ENCODE measurements around the gene TTC3. TPM values are rescaled to one million over a fixed set of nuclear protein-coding genes. Genes with fewer than 3 reads are reported as not detected.

TTC3 gene
- total and polyA plus RNA-seq, 9 of the 15 experiments (the other 6 are each of a cell fraction or from before 2014, with no cell fraction given), result 17.5 to 92.0 (median 59.5) TPM

DNA sequence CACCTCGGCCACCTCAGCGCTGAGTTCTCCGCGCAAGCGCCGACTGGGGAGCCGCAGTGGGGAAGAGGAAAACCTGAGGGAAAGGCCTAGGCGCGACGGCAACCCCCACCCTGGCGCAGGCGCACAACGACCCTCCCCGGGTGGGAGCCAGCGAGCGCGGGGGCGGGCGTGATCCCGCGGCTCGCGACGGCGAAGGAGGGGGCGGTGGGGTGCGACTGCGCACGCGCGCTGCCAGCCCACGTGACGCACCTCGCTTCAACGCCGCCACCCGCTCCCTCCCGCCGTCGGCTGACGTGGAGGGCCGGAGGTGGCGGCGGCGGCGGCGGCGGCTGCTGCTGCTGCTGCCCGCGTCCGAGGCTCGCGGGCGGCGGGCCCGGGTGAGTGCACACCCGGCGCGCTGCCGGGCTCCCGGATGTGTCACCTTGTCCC lies at the start of gene TTC3, which contains the start of gene PIGP (continued):
- TF ChIP-seq, protein P1, sequence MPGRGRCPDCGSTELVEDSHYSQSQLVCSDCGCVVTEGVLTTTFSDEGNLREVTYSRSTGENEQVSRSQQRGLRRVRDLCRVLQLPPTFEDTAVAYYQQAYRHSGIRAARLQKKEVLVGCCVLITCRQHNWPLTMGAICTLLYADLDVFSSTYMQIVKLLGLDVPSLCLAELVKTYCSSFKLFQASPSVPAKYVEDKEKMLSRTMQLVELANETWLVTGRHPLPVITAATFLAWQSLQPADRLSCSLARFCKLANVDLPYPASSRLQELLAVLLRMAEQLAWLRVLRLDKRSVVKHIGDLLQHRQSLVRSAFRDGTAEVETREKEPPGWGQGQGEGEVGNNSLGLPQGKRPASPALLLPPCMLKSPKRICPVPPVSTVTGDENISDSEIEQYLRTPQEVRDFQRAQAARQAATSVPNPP (IDR thresholded peaks at IDR 0.05; ENCODE audit: borderline replicate concordance, insufficient read depth, insufficient read length), result no peak
- no peak for TF ChIP-seq ZNF311 (CRISPR knock-in tag; IDR thresholded peaks at IDR 0.05)
- no peak for TF ChIP-seq PTRF (tag; IDR thresholded peaks at IDR 0.05)
- no peak for TF ChIP-seq ETS2 (tag; IDR thresholded peaks at IDR 0.05; ENCODE audit: borderline replicate concordance, poor library complexity, severe bottlenecking)
- no peak for TF ChIP-seq XRCC3 (IDR thresholded peaks at IDR 0.05)
- TF ChIP-seq TOE1 (IDR thresholded peaks at IDR 0.05; ENCODE audit: borderline replicate concordance), result no peak; the same call in 1 of the 2 replicates
- TF ChIP-seq TOE1 (CRISPR knock-in tag; IDR thresholded peaks at IDR 0.05; ENCODE audit: borderline replicate concordance, low read depth), result peak; percentile 87; the same call in 1 of the 2 replicates
- 0 out of 2 replicates have a peak, but pooled peaks have one; percentile 2 for TF ChIP-seq NR2C2 (CRISPR knock-in tag; IDR thresholded peaks at IDR 0.05)
- peak; percentile 41; the same call in 1 of the 2 replicates for TF ChIP-seq NR2C2 (tag; IDR thresholded peaks at IDR 0.05)
- TF ChIP-seq TBL1XR1 (IDR thresholded peaks at IDR 0.05; ENCODE audit: low read length in 2 of 2), result peak in 1 of 2 experiments; percentile 32; a peak in 1 of 4 replicates
- TF ChIP-seq GABPA (tag; conservative IDR thresholded peaks at IDR 0.05; ENCODE audit: low read depth), result peak; percentile 53; the same call in 1 of the 2 replicates
- TF ChIP-seq, protein P2, sequence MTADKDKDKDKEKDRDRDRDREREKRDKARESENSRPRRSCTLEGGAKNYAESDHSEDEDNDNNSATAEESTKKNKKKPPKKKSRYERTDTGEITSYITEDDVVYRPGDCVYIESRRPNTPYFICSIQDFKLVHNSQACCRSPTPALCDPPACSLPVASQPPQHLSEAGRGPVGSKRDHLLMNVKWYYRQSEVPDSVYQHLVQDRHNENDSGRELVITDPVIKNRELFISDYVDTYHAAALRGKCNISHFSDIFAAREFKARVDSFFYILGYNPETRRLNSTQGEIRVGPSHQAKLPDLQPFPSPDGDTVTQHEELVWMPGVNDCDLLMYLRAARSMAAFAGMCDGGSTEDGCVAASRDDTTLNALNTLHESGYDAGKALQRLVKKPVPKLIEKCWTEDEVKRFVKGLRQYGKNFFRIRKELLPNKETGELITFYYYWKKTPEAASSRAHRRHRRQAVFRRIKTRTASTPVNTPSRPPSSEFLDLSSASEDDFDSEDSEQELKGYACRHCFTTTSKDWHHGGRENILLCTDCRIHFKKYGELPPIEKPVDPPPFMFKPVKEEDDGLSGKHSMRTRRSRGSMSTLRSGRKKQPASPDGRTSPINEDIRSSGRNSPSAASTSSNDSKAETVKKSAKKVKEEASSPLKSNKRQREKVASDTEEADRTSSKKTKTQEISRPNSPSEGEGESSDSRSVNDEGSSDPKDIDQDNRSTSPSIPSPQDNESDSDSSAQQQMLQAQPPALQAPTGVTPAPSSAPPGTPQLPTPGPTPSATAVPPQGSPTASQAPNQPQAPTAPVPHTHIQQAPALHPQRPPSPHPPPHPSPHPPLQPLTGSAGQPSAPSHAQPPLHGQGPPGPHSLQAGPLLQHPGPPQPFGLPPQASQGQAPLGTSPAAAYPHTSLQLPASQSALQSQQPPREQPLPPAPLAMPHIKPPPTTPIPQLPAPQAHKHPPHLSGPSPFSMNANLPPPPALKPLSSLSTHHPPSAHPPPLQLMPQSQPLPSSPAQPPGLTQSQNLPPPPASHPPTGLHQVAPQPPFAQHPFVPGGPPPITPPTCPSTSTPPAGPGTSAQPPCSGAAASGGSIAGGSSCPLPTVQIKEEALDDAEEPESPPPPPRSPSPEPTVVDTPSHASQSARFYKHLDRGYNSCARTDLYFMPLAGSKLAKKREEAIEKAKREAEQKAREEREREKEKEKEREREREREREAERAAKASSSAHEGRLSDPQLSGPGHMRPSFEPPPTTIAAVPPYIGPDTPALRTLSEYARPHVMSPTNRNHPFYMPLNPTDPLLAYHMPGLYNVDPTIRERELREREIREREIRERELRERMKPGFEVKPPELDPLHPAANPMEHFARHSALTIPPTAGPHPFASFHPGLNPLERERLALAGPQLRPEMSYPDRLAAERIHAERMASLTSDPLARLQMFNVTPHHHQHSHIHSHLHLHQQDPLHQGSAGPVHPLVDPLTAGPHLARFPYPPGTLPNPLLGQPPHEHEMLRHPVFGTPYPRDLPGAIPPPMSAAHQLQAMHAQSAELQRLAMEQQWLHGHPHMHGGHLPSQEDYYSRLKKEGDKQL (CRISPR knock-in tag; IDR thresholded peaks at IDR 0.05; ENCODE audit: borderline replicate concordance), result no peak
- TF ChIP-seq NFIX (CRISPR knock-in tag; IDR thresholded peaks at IDR 0.05; ENCODE audit: low read depth), result no peak
- no peak for TF ChIP-seq CC2D1A (IDR thresholded peaks at IDR 0.05)
- peak; percentile 43; the same call in 1 of the 2 replicates for TF ChIP-seq MAX (CRISPR knock-in tag; IDR thresholded peaks at IDR 0.05)
- no peak for TF ChIP-seq ZNF586 (CRISPR knock-in tag; conservative IDR thresholded peaks at IDR 0.05)
- peak; percentile 72 for TF ChIP-seq FUS (optimal IDR thresholded peaks at IDR 0.05; ENCODE audit: low read depth, low read length)
- TF ChIP-seq, protein P3, sequence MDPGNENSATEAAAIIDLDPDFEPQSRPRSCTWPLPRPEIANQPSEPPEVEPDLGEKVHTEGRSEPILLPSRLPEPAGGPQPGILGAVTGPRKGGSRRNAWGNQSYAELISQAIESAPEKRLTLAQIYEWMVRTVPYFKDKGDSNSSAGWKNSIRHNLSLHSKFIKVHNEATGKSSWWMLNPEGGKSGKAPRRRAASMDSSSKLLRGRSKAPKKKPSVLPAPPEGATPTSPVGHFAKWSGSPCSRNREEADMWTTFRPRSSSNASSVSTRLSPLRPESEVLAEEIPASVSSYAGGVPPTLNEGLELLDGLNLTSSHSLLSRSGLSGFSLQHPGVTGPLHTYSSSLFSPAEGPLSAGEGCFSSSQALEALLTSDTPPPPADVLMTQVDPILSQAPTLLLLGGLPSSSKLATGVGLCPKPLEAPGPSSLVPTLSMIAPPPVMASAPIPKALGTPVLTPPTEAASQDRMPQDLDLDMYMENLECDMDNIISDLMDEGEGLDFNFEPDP (CRISPR knock-in tag; IDR thresholded peaks at IDR 0.05), result no peak
- no peak for TF ChIP-seq ZNF431 (CRISPR knock-in tag; IDR thresholded peaks at IDR 0.05)
- TF ChIP-seq SIN3B (IDR thresholded peaks at IDR 0.05; ENCODE audit: low read depth), result peak; percentile 66; the same call in 1 of the 2 replicates
- TF ChIP-seq ZFP30 (CRISPR knock-in tag; IDR thresholded peaks at IDR 0.05; ENCODE audit: borderline replicate concordance), result no peak
